HFF-Myc (cell line): ENCODE data around the gene NPIPA3.
"Not testable (repeated sequence)": the region's sequence is repeated elsewhere in the genome, so short reads cannot be mapped to it uniquely, and the experiment has no call there.

Experiments
- DNase-seq: peaks from one replicate; pipeline ENCODE4 v3.0.0-alpha.2; 2011; ENCODE audit warnings: low read depth; ENCODE audit errors: extremely low read depth
- H3K4me3 ChIP-seq: replicated peaks from 2 replicates; pipeline ENCODE4 v1.5.1; 2011; ENCODE audit warnings: low read depth, mild to moderate bottlenecking, control low read depth, low read length
- CTCF ChIP-seq: IDR thresholded peaks from 2 replicates; pipeline ENCODE4 v1.5.1; 2012; ENCODE audit warnings: mild to moderate bottlenecking, low read depth, low read length, control low read depth; ENCODE audit errors: missing control alignments

NPIPA3 gene

GRCh38 chr16:14676633-14677032 lies 26.6 kb upstream of the NPIPA3 start:
- H3K4me3 ChIP-seq = no peak overlapping the region
- no peak for TF ChIP-seq CTCF
- DNase-seq = no peak

GRCh38 chr16:14677627-14678026 lies 25.6 kb upstream of the NPIPA3 start:
- no peak overlapping the region for H3K4me3 ChIP-seq
- no peak for TF ChIP-seq CTCF
- no peak for DNase-seq

- no peak overlapping the region for H3K4me3 ChIP-seq
- no peak for DNase-seq
- TF ChIP-seq CTCF = no peak
These were observed 24.3 kb upstream of the NPIPA3 start for GRCh38 chr16:14678748-14679497.

GRCh38 chr16:14680396-14680795 lies 22.8 kb upstream of the NPIPA3 start:
- DNase-seq, H3K4me3 ChIP-seq: not testable (repeated sequence)

- DNase-seq = no peak
- TF ChIP-seq CTCF = no peak
- H3K4me3 ChIP-seq = no peak overlapping the region
These were observed 22.1 kb upstream of the NPIPA3 start for GRCh38 chr16:14681115-14681514.

GRCh38 chr16:14682121-14682520 lies 21.1 kb upstream of the NPIPA3 start:
- DNase-seq = no peak
- TF ChIP-seq CTCF = no peak
- no peak overlapping the region for H3K4me3 ChIP-seq

GRCh38 chr16:14685870-14686793 lies 17.1 kb upstream of the NPIPA3 start:
- DNase-seq, H3K4me3 ChIP-seq: not testable (repeated sequence)

- not testable (repeated sequence) for H3K4me3 ChIP-seq, DNase-seq
These were observed 9.1 kb upstream of the NPIPA3 start, which contains the start of gene PLA2G10 for GRCh38 chr16:14694129-14694528. Gene PLA2G10, minus strand, starts transcription at chr16:14694308. Its CDS starts 79 bp downstream, at chr16:14694229.

GRCh38 chr16:14701859-14702258 lies 1.4 kb upstream of the NPIPA3 start:
- H3K4me3 ChIP-seq, DNase-seq: not testable (repeated sequence)

- DNase-seq, H3K4me3 ChIP-seq: not testable (repeated sequence)
These were observed 539 bp upstream of the NPIPA3 start for GRCh38 chr16:14702672-14703071.

GRCh38 chr16:14733233-14733632 lies 30.0 kb downstream of the NPIPA3 start:
- not testable (repeated sequence) for H3K4me3 ChIP-seq, DNase-seq
